ENCODE data around the gene LRRC72.
"Not testable (repeated sequence)": the region's sequence is repeated elsewhere in the genome, so short reads cannot be mapped to it uniquely, and the experiment has no call there.

Gene LRRC72

GRCh38 chr7:16526742-16527540 is at the start of gene LRRC72:
TSS of gene LRRC72 (plus strand) at chr7:16526825. CDS start at chr7:16526953, 128 bp downstream.
- DNase-seq, result no peak

DNA sequence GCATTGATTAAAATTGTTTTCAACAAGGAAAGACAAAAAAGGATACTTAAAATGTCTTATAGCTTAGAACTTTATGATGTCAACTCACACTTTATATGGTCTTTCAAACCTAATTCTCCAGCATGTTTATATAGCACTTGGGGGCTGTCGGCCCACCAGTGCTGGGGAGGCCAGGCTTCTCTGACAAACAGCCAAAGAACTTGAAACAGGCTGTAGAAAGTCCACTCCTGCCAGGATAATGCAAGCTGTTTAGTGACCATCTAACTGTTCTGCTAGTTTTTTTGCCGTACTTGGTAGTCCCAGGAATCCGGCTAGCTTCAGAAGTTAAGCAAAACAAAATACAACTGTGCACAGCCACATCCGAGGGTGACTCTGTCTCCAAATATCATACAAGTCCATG is 47.5 kb upstream of the LRRC72 start:
- DNase-seq, result no peak

DNA sequence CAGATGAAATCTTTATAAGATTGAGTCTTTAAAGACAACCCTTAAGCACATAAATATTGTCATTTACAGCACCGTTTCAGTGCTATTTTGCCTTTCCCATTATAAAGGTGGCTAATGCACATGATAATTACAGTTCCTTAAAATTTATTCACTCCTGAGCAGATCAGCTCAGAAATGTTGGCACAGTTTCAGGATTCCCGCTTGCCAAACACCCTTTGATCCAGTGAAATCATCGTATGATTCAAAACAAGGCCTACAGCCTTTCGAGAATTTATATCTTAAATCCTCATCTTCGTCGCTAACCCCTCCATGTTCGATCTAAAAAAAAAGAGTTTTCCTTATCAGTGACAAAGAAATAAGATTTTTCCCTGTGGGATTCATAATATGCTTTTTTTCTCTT is 47.0 kb upstream of the LRRC72 start:
- DNase-seq, result no peak

DNA sequence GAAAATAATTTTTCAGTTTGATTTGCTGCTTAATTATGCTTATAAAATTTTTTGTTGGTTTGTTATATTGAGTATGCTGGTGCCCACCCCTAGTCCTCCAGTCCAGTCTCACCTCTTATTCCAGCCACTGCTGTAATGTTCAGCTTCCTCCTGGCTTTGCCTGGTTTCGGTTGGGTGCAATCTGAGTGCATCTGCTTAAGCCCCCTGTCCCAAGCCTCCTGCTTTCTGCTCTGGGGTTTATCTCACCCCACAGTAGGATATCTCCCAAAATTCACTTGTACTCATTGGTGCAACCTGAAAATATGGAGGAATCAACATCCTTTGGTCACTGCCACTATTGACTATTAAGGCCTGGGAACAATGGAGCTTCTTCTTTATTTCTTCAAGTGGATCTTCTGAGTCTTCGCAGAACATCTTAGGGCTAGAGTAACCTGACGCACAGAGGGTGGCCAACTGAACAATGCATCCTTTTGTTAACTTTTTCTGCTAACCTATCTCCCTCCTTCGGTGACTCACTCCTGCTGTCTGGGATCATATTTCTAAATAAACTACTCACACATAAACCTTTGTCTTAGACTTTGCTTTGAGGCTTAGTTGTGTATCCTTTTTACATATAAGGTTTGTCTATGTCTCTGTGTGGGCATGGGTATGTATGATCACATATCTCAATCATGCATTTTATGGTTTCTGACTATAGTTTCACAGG is 42.0 kb upstream of the LRRC72 start:
- no peak for DNase-seq

DNA sequence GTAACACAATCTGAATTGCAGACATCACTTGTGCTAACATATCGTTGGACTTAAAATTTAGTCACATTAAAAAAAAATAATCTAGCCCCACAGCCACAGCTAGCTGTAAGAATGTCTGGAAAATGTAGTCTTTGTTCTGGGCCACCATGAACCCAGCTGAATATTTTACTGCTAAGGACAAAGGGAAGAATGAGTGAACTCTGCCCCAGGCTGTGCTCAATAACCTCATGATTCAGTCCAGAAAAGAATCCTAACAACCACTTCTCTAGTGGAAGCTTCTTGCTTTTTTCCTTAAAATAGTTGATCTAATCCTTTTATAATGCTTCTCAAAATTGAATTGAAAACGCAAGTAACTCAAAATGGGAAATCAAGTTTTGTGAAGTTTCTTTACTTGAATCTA is 35.5 kb upstream of the LRRC72 start:
- no peak for DNase-seq

DNA sequence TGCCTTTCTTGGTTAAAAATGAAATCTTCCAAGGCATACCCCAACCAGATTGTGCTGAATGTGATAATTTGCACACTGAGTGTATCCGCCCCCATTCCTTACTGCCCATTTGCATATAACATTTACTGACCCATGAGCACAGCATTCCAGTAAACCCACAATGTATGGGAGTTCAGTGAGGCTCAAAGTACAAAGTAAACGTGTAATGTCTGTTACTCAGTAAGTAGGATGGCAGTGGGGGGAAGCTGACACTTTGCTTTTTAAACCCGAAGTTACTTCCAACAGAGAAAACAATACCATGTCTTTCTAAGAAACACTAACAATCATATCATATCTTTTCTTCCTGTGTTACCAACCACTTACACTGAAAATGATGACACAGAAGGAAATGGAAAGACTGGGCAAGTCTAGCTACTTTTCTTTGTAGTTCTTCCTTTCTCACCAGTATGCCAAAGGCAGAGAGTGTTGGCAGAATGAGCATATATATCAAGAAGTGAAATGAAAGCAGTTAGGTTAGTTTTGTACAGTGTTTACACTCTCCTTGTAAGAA is 34.0 kb upstream of the LRRC72 start:
- no peak for DNase-seq

DNA sequence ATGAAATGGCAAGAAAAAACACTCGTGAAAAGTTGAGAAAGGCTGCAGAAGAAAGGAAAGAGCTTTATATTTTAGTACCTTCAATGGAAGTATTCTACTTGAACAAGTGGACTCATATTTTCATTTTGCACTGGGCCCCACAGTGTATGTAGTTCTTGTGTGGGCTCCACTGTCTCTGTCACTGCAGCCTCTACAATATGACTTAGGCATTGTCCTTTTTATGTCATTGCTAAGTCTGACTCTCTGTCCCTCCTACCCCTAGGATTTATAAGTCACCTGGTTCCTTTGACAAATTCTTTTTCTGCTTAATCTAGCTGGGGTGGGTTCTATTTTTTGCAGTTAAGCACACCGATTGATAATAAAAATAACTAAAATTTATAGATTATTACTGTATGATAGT is 33.4 kb upstream of the LRRC72 start:
- no peak for DNase-seq

DNA sequence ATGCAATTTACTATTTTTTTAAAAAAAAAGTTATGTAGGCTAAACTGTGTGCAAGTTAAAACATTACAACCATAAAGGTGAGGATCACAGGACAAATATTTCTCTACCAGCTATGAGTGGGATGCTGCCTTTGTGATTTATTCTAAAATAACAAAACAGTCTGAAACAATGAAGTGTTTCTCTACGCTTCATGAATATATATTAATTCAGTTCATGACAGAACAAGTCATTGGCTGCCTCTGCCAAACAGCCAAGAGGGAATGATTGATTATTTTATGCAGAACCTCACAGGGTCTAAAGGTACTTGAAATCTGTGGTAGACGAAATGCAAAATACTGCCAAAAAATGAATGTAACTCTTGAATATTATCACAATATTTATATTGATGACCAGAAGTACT is 32.1 kb upstream of the LRRC72 start:
- DNase-seq, result no peak

GRCh38 chr7:16494955-16495719 is 31.5 kb upstream of the LRRC72 start:
- DNase-seq, result no peak

DNA sequence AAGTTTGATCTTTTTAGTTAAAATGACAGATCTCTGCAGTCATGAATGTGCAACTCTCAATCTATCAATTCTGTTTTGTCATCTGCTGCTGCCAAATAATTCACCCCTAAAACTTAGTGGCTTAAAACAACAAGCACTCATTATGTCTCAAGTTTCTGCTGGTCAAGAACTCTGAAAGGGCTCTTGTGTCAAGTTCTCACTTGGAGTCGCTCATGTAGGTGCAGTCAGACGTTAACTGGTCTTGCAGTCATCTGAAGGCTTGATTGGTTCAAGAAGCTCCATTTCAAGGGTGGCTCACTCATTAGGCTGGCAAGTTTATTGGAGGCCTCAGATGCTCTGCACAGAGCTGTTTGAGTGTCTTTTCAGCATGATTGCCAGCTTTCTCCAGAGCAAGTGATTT is 28.5 kb upstream of the LRRC72 start:
- DNase-seq, result no peak

DNA sequence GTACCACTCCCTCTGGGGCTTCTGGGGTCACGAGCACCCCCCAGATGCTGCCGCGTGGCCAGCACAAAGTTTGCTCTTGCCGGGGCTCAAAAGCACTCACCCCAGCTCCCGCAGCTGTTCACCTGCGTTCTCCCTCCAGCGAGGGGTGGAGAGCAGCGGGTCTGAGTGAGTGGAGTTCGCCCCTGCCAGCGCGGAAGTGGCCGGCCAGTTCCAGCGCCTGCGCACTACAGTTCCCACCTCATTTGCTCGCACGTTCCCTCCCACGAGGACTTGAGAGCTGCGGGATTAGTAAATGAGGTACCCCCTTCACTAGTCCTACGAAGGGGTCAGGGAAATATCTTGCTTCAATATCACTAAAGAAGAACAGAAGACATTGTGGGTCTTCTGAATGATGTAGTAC is 24.3 kb upstream of the LRRC72 start:
- no peak for DNase-seq

GRCh38 chr7:16504019-16504418 is 22.6 kb upstream of the LRRC72 start:
- no peak for DNase-seq

DNA sequence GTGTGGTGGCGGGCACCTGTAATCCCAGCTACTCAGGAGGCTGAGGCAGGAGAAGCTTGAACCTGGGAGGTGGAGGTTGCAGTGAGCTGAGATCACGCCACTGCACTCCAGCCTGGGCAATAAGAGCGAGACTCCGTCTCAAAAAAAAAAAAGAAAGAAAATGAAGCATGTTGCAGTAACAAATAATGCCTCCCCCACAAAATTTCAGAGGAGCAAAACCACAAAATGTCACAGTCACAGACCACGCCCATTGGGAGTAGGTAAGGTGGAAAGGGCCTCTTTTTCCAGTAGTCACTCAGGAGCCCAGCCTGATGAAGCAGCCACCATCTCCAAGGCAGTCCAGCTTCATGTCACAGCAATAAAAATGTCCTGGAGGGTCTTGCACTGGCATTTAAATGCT is 20.2 kb upstream of the LRRC72 start:
- DNase-seq, result not testable (repeated sequence)

DNA sequence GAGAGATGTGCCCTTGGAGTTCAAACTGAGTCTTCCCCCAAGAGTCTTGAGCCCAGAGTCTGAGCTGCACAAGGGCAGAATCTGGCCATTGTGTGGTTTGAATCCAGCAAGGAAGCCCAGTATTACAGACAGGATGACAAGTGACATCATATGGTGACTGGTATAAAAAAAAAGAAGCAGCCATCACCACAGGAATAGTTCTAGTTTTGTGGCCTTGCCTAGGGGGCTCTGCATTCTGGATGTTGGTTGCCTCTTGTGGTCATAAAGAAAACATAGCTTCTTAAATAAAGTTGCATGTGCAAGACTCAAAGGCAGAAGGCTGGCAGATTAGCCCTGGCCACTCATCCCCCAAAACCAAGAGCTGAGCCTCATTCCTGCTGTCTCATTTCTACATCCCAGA is 16.8 kb upstream of the LRRC72 start:
- DNase-seq, result no peak

GRCh38 chr7:16511314-16511713 is 15.3 kb upstream of the LRRC72 start:
- DNase-seq, result no peak

DNA sequence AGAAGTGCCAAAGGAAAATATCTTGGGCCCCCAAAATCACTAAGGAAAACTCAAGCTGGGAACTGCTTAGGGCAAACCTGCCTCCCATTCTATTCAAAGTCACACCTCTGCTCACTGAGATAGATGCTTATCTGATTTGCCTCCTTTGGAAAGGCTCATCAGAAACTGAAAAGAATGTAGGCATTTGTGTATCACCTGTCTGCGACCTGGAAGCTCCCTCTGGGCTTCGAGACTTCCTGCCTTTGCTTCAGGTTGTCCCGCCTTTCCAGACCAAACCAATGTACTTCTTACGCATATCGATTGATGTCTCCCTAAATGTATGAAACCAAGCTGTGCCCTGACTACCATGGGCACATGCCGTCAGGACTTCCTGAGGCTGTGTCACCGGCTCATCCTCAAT is 14.5 kb upstream of the LRRC72 start:
- DNase-seq, result no peak

DNA sequence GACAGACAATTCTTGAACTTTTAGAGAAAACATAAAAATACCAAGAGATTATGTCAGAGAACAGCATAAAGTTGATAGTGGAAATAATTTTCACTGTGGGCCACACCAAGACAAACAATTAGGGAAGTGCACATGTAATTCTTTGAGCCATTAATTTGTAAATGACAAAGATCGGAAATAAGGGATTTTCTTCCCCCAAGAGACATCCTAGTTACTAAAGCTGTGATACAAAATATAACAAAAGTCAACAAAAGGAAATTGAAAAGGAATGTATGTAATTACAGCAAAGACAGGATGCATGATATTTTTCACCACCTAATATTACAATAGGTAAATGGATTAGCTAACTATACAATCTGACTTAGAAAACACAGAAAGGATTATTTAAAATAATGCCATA is 12.4 kb upstream of the LRRC72 start:
- no peak for DNase-seq

DNA sequence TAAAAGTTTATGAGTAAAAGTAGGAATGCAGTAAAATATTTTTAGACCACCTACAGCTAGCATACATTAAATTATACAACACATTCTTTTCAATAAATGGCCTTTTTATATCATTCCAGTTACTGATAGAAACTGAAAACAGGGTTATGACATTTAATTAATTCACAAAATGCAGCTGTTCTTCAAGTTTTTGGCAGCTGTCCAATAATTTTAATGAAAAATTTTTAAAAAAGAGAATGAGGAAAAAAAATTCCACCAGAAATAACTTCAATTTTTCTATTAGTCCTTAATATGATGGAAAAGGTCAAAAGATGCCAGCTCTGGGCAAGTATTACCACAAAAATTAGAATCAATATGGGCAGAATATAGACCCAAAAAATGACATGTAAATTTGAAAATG is 11.9 kb upstream of the LRRC72 start:
- no peak for DNase-seq

GRCh38 chr7:16515785-16516685 is 10.6 kb upstream of the LRRC72 start:
- DNase-seq, result no peak

DNA sequence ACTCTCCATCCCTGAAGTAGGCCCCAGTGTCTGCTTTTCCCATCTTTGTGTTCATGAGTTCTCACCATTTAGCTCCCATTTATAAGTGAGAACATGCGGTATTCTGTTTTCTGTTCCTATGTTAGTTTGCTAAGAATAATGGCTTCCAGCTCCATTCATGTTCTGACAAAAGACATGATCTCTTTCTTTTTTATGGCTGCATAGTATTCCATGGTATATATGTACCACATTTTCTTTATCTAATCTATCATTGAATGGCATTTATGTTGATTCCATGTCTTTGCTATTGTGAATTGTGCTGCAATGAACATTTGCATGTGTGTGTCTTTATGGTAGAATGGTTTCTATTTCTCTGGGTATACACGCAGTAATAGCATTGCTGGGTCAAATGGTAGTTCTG is 6.6 kb upstream of the LRRC72 start:
- DNase-seq, result not testable (repeated sequence)

DNA sequence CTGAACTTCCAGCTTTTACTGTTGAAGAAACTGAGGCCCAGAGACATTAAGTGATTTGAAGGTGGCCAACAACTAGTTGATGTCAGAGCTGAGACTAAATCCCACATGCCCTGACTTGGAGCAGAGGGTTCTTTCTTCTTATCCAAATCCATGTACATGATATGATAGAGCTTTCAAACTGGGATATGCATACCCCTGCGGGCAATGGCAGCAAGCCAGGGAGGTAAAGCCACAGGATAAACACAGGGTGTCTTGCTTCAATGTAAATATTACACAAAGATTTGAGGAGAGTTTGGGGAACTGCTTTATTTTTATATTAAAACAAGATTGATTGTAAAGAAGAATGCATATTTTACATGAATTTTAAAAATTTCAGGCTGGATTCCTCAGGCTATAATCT is 2.3 kb upstream of the LRRC72 start:
- DNase-seq, result no peak

DNA sequence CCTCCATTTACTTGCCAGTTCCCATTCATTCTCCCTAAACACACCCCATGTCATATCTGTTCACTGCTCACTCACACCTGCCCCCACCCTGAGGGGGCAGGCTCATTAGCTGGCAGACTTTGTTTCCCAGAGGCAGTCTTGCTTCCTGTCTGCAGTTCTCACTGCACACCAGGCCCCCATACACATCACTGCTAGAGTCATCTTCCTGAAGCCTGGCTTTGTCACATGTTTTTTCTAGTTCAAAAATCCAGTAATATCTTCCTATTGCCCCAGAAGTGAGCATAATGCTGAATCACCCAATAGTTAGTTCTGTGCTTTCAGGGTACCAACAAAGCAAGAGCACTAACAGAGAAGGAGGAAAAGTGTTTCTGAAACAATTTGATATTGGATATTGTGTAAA is 1.9 kb downstream of the LRRC72 start:
- no peak for DNase-seq

All from CD4-positive, alpha-beta T cell treated with Interleukin-15 for 1 hour (primary cell).